ENCODE results near the gene FGF11.

Gene FGF11

DNA sequence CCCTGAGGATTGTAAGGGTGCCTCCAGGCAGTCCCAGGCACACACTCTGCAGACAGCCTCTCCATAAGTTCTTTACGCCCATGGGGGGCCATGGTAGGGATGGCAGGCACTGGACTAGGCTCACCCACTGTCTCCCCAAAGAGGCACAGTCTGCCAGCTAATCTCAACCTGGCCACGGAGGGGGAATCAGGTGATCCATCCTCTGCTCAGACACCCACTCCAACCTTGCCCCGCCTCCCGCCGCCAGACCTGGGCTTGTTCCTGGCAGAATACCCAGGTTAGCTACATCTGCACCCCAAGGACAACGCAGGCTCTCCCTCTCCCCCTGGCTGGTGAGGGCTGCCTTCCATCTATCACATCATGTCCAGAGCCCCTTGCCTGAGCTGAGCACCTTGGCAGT, 30.4 kb upstream of the FGF11 start:
- DNase-seq = no peak

DNA sequence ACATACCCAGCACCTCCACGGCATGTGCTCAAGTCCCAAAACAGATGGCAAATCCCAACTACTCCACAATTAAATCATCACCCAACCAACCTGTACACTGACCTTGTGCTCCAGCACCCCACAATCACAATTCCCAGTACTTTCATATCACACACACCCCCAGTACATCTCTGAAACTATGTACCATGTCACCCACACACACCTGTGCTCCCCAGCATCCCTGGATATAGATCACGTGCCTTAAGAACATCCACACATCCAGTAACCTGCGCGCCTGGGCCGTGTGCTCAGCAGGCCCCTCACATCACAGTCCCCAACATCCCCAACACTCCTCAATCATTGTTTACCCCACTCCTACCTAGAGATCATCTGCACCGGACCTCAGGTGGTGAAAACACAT, 29.6 kb upstream of the FGF11 start:
- DNase-seq = no peak

DNA sequence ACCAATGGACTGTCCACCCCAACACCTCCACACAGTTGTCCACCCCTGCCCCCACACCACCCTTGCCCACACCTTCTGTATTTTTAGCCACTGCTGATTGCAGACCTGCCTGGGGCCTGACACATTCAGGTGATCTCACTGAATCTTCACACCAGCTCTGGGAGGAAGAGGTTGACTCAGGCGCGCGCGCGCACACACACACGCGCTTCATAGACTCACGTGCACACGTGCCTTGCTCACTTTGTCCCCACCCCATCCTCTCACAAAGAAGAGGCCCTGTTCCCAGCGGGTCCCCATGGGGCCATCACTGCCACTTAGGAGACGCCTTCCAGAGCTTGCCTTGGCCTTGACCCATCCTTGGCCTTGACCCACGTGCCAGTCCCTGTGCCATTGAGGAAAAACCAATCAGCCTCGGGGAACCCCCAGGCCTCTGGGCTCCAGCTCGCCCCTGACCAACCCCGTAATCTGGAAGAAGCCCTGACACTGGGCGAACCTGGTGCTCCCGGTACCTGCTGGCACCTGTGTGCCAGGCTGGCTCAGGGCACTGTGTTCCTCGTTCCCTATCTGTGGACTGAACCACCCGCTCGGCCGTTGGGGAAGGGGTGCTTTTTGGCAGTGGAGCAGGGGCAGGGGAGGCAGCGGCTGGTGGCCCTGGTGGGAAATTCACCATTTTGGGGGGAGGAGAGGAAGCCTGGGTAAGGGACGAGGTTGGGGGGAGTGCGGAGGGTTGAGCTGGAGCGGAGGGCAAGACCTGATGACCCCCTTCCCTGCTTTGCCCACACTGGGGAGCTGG, 28.5 kb upstream of the FGF11 start:
- no peak for DNase-seq

DNA sequence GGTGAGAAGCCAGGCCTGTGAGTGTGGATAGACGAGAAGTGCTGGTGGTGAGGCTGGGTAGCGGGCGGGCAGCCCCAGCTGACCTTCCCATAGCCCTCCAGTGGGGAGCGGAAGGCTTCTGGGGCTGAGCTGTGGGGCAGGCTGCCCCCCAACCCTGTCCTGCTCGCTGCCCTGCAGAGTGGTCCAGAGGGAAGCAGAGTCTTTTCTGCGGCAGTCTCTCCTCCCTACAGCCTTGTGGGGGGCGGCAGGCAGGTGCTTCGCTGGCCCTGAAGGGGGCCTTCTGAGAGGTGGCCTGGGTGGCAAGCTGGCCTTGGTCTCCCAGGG, 27.9 kb upstream of the FGF11 start:
- DNase-seq = no peak

DNA sequence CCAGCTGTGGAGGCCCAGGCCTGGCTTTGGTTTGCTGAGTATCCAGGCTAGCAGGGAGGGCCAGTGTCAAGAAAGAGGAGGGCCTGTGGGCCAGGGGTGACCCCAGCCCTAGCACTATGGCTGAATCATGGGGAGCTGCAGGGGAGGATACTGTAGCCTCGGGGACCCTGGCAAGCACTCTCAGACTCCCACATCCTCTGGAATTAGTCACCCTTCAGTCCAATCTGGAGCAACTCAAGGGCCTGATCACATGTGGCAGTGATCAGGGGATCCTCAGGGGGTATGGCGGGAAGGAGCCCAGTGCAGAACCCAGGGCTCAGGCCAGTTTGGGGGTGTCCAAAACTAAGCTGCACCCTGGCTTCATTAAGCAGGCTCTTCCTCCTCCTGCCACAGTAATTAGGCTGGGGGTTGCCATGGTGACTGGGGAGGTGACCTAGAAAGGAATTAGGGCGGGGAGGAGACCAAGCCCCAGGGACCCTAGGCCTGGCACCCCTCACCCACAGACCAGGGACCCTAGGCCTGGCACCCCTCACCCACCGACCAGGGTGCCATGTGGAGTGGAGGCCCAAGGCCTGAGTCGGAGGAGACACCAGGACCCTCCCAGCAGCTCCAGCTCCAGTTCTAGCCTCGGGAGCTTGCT, 25.8 kb upstream of the FGF11 start:
- DNase-seq = no peak

DNA sequence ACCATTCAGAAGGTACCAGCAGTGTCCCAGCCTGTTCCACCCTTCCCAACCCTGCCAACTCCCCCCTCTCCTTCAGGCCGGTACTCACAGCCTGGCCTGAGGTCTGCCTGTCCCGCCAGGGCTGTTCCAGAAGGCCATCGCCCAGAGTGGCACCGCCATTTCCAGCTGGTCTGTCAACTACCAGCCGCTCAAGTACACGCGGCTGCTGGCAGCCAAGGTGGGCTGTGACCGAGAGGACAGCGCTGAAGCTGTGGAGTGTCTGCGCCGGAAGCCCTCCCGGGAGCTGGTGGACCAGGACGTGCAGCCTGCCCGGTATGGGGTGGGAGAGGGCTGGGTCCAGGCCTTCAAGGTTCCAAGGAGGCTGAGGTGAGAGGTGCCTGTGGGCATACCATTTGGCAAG, 24.5 kb upstream of the FGF11 start:
- DNase-seq = no peak

DNA sequence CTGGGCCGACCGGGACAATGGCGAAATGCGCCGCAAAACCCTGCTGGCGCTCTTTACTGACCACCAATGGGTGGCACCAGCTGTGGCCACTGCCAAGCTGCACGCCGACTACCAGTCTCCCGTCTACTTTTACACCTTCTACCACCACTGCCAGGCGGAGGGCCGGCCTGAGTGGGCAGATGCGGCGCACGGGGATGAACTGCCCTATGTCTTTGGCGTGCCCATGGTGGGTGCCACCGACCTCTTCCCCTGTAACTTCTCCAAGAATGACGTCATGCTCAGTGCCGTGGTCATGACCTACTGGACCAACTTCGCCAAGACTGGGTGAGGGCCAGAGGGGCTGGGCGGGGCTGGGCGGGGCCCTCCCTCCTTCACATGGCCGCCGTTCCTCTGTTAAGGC, 23.5 kb upstream of the FGF11 start:
- no peak for DNase-seq

DNA sequence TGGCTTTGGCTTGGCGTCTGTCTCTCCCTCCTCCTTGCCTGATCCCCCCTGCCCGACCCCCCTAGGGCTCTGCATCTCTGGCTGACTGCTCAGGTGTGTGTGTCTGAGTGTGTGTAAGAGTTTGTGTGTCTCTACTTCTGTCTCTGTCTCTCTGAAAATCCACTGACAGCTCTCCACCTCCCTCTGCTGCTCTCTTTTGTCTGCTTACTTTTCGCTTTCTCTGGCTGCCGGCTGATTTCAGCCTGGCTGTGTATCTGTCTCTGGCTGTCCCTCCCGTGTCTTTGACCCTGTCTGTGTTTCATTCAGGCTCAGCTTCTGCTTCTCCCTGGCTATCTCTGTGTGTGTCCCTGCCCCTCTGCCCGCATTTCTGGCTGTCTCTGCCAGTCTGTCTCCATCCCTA, 23.0 kb upstream of the FGF11 start:
- no peak for DNase-seq

DNA sequence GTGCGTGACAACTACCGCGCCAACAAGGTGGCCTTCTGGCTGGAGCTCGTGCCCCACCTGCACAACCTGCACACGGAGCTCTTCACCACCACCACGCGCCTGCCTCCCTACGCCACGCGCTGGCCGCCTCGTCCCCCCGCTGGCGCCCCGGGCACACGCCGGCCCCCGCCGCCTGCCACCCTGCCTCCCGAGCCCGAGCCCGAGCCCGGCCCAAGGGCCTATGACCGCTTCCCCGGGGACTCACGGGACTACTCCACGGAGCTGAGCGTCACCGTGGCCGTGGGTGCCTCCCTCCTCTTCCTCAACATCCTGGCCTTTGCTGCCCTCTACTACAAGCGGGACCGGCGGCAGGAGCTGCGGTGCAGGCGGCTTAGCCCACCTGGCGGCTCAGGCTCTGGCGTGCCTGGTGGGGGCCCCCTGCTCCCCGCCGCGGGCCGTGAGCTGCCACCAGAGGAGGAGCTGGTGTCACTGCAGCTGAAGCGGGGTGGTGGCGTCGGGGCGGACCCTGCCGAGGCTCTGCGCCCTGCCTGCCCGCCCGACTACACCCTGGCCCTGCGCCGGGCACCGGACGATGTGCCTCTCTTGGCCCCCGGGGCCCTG, 22.2 kb upstream of the FGF11 start:
- DNase-seq = no peak

DNA sequence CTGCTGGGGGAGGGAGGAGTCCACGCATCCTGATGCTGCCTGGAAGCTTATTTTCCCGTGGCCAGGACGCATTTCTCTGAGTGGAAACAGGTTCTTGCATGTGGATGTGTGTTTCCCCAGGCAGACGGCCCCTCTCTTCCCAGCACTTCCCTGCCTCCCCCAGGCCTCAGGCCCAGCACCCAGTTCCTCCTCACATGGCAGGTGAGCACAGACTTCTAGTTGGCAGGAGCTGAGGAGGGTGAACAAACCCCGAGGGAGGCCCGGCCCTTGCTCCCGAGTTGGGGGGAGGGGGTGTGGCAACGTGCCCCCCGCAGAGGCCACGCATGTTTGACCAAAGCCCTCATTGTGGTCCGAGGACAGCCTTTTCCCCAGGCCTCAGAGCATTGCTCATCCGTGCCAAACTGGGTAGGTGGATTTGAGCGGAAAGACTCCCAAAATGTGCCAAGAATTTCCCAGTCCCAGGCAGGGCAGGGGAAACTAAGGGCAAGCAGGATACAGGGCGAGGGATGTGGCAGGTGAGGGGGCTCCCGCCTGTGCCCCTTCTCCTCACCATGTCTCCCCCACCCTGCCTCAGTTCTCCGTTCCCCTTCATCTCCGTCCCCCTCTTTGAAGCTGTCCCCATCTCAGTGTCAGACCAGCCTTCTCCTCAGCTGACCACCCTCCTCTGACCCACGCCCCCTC, 20.7 kb upstream of the FGF11 start:
- DNase-seq = no peak

DNA sequence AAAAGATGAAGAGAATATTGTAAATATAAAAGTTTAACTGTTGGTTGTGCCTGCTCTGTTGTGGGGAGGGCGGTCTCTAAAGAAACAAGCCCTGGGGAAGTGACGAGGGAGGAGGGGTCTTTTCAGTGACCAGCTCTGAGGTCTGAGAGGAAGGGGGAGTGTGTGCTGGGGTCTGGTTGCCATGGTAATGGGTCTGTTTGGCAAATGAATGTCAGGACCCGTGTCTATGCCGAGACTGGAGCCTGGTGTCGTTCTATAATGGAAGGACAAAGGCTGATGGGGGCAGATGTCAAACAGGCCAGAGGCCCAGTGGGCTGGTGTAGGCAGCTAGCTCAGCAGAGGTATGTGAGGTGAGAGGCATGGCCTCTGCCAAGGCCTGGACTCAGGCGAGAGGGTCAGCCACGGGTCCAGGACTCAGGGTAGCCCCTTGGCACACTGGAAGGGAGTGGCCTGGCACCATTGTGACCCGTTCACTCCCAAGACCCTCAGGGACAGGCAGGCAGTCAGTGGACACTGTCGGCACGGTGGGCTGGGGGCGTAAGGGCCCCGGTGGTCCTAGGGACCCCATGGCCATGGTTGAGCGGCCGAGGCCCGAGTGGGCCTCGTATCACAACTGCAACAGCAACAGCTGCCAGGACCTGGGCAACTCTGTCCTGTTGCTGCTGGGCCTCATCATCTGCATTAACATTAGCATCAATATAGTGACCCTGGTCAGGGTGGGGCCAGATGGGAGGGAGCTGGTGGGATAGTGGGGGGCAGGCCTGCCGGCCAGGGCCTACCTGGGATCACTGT, 19.3 kb upstream of the FGF11 start, which contains the start of gene SPEM1:
Gene SPEM1 (plus strand): TSS at position 506 of the 792 bp plus-strand sequence. CDS start 61 bp downstream, at position 567.
- no peak for DNase-seq

DNA sequence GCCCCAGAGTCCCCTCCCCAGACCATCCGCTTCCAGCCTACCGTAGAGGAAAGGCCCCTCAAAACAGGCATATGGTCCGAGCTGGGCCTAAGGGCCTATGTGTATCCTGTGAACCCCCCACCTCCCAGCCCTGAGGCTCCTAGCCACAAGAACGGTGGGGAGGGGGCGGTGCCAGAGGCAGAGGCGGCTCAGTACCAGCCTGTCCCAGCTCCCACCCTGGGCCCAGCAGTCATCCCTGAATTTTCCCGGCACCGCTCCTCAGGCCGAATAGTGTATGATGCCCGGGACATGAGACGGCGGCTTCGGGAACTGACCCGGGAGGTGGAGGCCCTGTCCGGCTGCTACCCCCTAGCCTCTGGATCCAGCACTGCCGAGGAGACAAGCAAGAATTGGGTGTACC, 18.1 kb upstream of the FGF11 start:
- no peak for DNase-seq

DNA sequence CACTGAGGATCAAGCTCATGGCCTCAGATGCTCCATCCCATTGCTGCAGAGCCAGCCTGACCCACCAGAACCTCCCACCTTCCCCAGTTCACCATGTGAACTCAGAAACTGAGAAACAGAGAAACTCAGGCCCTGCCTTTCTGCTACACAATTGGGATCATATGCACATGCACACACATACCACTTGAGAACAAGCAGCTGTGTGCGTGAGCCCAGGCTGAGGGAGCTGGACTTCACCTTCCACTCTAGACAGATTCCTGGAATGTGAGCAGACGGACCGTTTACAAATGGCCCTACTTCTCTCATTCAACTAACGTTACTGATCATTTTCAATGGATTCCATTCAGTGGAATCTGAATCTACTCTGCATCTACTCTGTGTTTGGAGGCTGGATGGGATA, 15.6 kb upstream of the FGF11 start:
- no peak for DNase-seq

DNA sequence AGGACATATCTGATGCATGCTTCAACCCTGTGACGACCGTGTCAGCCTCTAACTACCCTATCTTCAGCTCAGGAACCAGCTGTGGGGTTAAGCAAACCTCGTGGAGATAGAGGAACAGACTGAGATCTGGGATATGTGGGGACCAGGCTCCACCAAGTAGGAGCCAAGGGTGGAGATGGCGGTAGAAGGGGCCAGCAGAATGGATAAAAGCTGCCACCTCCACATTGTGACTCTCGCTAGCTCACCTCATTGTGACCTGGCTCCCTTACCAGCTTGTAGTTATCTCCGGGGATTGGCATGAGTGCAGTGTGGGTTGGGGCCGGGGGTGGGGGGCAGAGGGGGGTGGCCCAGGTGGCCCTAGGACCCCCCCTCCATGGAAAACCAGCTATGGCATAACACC, 14.0 kb upstream of the FGF11 start, which contains the start of gene SPEM2:
Gene SPEM2 (plus strand): TSS at position 301 of the 400 bp plus-strand sequence. CDS start 73 bp downstream, at position 374.
- no peak for DNase-seq

DNA sequence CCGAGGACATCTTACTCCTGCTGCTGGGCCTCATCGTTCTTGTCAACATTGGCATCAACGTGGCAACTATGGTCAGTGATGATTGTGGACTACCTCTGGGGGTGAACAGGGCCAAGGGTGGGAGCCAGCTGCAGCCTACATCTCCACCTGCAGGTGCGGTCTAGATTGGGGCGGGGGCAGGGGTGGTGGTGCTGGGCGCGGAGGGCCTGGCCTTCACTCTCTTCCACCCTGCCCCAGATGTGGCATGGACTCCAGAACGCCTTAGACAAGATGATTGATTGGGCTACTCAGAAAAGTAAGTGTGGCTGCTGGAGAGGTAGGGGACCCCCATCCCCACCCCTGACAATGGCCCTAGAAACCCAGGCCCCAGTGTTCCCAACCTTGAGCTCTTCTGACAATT, 13.6 kb upstream of the FGF11 start:
- no peak for DNase-seq

DNA sequence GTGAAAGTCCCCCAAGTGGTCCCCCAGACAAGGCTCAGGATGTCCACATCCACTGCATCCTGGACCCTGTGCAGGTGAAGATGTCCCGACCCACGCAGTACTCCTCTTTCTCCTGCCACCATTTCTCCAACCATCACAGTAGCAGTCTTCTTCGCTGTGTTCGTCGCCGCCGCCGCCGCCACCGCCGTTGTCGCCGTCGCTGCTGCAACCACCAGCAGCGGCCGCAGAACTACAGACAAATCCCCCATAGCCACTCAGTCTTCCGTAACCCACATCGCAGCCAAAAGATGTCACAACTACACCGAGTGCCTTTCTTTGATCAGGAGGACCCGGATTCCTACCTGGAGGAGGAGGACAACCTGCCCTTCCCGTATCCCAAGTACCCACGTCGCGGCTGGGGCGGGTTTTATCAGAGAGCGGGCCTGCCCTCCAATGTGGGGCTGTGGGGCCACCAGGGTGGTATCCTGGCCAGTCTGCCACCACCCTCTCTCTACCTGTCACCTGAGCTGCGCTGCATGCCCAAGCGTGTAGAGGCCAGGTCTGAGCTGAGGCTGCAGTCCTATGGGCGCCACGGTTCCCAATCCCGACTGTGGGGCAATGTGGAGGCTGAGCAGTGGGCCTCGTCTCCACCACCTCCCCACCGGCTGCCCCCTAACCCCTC, 13.0 kb upstream of the FGF11 start:
- DNase-seq = no peak

DNA sequence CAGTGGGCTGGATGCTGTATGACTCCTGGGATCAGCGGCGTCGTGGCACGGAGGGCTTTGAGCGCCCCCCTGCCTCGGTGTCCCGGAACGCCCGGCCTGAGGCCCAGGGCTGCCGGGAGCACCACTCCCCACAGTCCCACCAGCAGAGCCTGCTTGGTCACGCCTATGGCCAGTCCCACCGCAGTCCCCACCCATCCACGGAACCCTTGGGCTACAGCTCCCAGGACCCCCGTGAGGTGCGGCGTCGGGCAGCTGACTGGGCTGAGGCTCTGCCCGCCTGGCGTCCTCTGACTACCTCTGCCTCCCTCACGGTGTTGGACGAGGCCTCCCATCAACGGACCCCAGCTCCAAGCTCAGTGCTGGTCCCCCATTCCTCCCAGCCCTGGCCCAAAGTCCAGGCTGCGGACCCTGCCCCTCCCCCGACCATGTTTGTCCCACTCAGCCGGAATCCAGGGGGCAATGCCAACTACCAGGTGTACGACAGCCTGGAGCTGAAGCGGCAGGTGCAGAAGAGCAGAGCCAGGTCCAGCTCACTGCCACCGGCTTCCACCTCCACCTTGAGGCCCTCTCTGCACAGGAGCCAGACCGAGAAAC, 12.3 kb upstream of the FGF11 start:
- no peak for DNase-seq

DNA sequence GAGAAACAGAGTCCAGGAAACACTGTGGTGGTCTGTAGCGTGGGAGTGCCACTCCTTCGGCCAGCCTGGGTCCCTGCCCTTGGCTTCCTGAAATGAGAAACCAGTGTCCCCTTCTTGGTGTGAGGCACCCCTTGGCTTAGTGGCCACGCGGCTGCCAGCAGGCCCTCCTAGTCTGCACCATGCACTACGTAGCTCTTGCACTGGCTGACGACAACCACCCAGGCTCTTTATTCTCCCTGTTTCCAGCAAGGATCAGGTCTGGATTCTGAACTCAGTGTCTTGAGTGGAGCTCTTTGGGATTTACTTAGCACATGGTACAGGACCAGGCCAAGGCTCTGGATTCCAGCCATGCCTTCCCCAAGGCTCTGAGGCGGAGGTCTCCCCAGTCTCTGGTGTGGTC, 11.8 kb upstream of the FGF11 start:
- no peak for DNase-seq

DNA sequence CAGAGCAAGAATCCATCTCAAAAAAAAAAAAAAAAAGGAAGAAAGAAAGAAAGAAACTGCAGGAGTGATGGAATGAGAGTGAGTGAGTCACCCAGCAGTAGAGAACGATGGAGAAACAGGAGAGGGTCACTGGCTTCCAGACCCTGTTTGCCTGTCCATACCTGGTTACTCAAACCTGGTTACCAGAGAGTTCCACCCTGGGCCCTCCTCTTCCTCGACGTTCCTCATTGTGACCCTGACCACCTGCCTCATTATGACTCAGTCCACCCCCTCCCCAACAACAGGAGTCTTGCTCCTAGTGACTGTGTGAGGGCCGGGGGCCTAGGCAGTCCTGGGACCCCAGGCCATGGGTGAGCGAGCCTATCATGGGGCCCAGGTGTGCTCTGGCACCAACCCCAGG, 10.8 kb upstream of the FGF11 start, which contains the start of gene SPEM3:
Gene SPEM3 (plus strand): TSS at position 301 of the 400 bp plus-strand sequence. CDS start 46 bp downstream, at position 347.
- DNase-seq = no peak

DNA sequence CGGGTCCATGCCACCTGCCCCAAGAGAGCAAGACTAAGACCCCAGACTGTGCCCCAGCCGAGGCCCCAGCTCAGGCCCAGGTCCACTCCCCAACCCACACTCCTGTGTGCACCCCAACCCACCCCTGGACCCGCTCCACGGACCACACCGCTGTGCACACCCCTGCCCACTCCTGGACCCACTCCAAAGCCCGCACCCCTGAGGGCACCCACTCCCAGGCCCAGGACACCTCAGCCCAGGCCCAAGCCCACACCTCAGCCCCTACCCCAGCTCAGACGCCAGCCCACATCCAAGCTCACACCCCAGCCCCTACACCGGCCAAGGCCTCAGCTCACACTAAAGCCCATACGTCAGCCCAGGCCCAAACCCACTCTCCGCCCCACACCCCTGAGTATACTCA, 9.6 kb upstream of the FGF11 start:
- no peak for DNase-seq

DNA sequence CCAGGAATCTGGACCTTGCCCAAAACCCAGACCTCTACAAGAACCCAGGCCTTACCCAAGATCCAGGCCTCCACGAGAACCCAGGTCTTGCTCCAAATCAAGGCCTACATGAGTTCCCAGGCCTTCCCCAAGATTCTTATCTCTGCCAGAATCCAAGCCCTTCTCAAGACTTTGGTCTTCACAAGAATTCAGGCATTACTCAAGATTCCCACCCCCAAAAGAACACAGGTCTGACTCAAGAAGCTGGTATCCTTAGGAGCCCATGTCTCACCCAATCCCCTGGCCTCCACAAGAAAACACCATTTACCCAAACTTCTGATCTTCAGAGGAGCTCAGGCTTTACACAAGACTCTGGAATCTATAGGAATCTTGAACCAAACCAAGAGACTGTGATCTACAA, 8.1 kb upstream of the FGF11 start:
- no peak for DNase-seq

DNA sequence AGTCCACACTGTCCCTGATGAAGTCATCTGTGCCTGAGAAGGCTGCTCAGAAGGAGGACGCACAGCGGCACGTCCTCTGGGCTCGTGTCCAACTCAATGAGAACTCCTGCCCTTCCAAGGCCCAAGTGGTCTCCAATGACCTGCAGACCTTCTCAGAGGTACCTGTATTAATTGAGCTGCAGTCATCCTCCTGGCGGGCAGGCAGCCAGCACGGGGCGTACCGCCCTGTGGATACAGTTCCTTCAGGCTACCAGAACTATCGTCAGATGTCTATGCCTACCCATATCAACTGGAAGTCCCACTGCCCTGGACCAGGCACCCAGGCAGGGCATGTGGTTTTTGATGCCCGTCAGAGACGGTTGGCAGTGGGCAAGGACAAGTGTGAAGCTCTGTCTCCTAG, 7.0 kb upstream of the FGF11 start:
- DNase-seq = no peak
